Stimulated activated CD8-positive, alpha-beta memory T cell treated with anti-CD3 and anti-CD28 coated beads, Interleukin-2, amount 100 ng/mL, for 48 hours (primary cell): ENCODE results near the gene CAMTA1.
"Not testable (repeated sequence)": the region's sequence is repeated elsewhere in the genome, so short reads cannot be mapped to it uniquely, and the experiment has no call there.

ENCODE experiments used
- DNase-seq, 2 donors: peaks; one replicate each; pipeline ENCODE4 v3.0.0-alpha.2; 2020; ENCODE audit warnings: low read depth in 2 of 2

CAMTA1 gene

DNA sequence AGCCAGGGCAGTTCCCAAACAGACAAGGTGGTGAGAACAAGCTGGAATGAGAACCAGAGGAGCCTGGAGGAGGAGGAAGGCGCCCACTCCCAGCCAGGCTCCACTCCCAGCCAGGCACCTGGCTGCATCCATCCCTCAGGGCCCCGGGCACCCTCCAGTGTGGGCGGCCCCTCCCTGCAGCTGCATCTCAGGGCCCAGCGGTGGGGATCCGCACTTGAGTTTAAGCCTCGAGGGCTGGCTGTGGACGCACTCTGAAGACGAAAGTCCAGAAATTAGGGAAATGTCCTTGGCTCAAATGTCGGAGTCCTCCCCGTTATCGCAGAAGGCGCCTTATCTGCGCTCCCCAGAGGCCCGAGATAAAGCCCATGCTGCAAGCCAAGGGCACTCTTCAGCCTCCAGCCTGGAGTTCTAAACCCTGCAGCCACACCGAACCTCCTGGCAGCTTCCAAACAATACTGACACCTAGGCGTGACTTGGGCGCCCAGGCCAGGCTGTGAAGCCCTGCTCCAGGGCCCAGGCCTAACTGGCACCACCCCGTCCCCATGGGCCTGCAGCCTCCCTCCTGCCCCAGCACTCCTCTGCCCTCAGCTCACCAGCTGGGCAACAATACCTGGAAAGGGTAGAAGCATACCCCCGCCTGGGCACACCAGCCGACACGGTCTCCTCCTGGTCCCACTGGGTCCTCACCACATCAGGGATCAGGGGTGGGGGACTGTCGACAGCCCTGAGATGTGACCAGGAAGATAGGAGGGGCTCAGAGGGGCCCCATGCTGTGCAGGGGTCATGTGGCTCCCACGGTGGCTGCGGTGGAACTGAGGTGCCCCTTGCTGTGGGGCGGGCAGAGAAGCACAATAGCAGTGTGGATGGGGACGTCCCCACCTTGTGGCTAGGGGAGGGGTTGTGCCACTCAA lies 801.0 kb downstream of the CAMTA1 start:
- no peak for DNase-seq

DNA sequence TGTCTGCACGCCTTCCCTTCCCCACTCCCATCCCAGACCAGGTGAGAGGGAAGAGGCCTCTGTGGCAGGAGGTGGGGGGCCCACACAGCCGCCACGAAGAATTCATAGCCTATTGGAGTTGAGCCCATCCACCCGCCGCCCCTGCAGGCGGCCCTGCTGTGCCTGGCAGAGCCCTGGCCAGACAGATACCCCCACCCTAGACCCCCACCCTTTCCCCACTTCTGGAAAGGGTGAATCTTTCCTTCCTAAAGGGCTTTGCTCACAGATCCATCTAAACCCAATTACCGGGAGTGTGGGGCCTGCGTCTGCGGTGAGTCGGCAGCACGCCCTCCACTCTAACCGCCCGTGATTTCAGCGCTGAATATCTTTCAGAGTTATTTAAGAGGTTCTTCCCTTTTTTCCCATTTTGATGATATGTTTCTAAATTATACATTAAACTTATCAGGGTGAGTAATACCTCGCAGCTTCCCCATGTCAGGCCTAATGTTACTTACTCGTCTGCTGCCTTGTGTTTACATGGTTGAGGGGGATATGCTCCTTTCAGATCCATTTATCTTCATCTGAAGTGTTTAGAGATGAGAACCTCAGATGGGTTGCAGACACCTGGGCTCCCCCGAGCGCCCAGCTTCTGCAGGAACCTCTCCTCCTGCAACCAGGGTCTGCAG lies 802.0 kb downstream of the CAMTA1 start:
- DNase-seq = no peak

DNA sequence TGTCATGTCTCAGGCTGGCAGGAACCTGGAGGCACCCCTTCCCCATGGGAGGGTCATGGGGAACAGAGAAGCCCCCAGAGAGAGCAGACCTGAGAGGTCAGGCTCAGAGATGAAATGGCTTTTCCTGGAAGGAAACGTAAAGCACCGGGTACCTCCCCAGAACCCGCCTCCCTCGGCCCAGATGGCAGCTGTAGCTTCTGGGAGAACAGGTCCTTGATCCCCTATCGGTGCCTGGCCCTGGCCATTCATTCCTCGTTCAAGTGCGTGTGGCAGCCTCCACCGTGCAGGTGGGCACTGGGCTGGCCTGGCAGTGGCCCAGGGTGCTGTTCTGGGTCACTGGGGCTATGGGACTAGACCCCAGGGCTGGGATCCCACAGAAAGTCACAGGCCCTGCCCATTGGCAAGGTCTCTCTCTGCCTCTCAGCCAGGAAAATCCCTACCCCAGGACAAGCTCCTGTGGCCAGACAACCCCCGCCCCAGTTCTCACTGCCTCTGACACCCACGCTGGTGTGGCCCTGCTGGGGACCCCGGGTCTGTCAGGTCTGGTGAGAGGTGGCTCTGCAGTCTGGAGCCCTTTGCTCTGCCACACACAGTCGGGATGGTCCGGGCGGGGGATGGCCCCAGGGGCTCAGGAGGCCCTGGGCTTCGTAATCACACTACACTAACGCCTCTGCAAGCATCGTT lies 802.7 kb downstream of the CAMTA1 start:
- no peak for DNase-seq

DNA sequence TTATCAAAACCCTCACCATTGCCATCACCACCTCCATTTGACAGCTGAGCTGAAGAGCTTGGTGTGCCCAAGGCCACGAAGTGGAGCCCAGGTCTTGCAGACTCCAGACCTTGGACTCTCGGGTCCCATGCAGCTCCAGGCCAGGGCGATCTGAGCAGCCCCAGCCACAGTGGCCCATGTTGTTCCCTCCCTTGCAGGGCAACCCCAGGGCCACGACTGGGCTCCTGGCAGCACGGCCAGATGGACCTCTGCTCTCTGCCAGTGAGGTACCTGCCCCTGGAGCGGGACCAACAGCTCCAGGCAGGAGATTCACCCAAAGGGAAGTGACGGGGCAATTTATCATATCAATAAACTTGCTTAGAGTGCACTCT lies 803.2 kb downstream of the CAMTA1 start:
- DNase-seq = no peak

DNA sequence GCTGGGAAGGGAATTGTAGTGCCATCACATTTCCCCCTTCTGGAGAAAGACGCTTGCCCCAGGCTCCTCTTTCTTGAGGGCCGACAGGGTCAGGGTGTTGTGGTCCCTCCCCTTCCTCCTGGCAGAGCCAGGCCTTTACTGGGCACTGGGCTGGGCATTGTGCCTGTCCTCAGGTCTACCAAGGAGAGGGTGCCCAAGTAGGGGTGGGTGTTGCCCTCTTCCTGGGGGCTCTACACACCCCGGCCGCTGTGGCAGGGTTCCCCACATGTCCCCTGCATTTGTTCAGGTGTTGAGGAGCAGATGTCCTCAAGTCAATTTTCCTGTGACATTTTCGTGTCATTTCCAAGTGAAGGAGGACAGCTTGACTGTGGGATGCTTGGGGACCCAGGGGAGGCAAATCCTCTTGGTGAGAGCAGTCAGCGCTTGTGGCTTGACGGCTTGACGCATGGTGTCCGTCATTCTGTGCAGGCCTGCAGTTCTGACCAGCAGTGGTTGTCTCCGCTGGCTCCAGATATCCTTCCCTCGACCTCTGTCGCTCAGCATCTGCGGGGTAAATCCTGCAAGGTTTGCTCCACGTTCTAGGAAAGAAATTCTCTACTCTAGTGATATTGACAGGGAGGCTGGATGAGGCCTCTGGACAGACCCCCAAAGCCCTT lies 804.0 kb downstream of the CAMTA1 start:
- no peak for DNase-seq

DNA sequence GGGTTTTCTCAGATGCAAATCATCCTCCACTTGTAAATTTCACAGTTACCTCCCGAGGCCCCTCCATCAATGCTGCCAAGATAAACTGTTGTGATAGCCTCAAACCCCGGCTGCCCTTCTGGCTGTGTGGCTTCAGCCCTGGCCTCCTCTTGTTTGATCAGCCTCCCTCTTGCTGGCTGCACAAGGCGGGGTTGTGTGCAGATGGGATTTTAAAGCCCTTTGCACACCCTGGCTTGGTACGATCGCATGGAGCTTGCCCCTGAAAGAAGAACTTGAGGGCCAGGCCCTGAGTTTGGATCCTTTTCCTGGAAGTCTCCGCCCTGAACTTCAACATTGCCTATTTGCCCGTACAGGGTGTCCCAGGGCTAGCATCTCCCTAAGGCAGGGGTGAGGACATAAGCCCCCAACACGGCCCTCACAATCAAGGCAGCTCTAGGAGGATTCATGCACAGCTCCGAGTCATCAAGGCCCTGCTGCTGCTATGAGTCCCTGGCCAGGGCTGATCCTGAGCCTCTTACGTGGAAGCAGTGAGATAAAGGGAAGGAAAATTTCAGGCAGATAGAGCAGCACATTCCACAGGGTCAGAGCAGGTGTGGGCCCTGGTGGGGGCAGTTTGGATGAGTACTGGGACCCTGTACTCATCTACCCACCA lies 804.6 kb downstream of the CAMTA1 start:
- no peak for DNase-seq

DNA sequence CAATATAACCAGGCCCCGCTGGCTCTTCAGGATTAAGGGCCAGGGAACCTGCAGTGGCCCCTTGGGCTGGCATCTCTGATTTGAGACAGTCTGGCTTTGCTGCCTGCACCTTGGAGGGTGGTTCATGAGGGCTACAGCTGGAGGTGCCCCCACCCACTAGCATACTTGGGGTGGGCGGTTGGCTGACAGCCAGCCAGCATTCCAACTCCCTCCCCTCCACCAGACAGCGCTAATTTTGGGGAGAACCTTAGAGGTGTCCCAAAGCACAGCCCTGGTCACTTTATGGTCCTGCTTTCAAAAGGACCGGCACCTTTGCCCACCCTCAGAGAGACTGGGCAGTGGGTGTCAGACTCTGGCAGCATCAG lies 805.2 kb downstream of the CAMTA1 start:
- DNase-seq = no peak

DNA sequence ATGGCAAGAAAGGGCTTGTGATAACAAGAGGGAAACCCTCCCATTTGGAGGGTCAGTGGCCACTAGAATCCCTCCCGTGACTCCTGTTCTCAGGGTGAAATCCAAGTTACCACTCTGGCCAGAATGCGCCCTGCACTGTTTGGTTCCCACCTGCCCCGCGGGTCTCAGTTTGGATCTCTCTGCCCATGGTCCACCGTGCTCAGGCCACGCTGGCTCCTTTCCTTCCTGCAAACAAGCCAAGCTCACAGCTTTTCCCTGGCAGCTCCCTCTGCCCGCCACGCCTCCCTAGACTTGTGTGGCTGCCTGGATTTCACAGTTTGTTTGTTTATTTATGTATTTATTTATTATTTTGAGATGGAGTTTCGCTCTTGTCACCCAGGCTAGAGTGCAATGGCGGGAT lies 806.3 kb downstream of the CAMTA1 start:
- DNase-seq = no peak

DNA sequence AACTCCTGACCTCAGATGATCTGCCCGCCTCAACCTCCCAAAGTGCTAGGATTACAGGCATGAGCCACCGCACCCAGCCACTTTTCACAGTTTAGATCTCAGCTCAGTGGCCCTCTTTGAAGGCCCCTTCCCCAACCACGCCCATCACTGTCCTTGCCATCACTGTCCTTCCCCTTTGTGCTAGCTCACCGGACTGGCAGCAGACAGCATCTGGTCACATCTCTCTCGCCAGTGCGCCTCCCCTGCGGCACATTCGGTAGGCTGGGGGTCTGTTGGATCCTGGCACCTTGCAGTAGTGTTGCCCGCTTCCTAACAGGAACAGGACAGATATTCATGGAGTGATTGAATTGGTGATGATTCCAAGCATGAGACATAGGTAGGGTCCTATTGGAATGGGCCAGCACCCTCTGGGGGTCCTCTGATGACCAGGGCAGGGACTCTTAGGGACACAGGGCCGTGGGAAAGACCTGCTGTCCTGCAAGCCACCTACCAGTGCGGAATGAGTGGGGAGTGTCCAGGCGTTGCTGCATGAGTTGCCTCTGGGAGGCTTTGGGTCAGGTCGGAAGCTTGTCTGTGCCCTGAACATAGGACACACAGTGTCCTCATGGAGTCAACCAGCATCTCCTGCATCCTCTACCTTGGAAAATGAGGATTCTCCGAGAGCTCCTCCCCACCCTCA lies 807.0 kb downstream of the CAMTA1 start:
- DNase-seq = no peak

DNA sequence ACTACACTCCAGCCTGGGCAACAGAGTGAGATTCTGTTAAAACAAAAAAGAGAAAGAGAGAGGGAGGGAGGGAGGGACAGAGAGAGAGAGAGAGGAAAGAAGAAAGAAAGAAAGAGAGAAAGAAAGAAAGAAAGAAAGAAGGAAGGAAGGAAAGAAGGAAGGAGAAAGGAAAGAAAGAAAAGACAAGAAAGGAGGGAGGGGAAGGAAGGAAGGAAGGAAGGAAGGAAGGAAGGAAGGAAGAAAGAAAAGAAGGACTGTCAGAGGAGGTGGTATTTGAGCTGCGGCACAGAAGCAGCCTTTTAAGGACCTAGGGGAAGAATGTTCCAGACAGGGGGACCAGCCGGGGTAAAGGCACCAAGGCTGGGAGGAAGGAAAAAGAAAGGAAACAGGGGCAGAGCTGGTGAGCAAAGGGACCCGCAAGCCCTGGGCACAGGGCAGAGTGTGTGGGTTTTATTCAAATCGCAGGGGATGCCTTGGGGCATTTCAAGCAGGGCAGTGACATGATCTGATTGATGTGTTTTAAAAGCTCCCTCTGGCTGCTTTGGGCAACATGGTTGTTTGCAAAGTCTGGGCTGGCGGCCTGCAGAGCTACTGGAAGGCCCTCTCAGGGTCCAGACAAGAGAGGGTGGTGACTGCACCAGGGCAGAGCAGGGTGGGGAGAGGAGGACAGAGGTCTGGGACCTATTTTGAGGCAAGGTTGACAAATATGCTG lies 808.9 kb downstream of the CAMTA1 start:
- DNase-seq = no peak

DNA sequence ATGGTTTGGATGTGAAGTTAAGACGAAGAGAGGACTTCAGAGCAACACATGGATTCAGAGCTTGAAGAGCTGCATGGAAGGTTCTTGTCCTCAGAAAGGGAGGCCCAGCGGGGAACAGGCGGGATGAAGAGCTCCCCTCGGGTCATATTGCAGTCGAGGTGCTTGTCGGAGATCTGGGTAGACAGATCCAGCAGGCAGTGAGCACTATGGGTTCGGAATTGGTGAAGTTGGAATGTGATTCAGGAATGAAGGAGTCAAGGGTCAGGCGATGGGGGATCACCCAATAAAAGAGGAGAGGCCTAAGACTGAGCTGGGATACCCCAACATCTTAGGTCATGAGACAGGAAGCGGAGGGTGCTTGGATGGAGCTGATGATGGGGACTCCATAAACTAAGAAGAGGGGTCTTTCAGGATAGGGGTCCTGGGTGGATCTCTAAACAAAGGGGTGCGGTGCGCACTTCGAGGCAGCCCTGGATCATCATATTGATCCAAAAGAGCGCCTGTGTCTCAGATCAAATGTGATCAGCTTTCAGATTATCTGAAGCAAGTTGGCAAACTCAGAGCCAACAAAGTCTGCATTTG lies 809.6 kb downstream of the CAMTA1 start:
- DNase-seq = no peak

DNA sequence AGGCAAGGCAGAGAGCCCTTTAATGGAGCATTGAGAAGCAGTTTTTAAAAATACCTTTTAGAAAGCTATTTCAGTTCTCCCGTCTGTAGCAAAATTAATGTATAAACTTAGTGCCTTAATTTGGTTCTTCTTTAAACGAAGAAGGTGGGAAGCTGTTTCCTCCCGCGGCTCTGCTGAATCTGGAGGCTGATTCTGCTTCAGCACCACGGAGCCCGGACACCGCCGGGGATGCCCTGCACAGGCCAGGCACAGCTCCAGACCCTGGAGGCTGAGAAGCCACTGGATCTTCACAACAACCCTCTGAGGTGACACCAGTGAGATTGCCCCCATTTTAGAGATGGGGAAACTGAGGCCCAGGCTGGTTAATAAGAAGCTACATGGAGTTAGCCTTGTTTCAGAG lies 810.1 kb downstream of the CAMTA1 start:
- no peak for DNase-seq

DNA sequence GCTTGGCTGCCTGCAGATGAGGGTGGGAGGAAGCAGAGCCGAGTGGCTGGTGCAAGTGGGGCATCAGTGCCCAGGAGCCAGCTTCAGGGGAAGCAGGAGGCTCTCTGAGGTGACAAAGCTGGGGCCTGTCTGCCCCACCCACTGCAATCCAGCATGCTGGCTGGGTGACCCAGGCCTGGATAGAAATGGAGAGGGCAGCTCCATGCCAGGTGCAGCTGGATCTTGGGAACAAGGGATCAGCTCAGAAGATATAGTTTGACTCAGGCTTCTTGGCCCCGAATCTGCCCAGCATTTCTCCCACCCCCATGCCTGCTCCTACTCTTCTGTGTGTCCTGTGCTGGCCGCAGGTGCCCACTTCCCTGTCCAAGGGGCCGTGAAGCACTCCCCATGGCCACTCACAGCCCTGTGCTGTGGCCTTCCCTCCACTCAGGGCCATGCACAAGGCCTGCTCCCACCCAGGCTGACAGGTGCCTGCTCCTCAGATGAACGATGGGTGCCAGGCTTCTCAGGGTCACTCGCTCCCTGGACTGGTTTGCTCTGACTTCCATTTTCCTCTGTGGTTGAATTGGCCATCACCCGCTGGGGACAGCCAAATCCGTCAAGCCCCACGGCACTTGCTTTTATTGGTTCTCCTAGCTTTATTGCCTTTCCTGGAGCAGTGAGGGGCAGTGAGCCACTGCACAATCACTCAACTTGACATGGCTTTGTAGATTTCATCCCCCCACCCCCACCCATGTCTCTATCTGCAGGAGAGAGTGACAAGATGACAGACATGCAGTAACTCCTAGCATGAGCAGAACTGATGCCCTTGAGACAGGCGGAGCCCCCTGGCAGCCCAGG lies 811.1 kb downstream of the CAMTA1 start:
- DNase-seq = no peak

DNA sequence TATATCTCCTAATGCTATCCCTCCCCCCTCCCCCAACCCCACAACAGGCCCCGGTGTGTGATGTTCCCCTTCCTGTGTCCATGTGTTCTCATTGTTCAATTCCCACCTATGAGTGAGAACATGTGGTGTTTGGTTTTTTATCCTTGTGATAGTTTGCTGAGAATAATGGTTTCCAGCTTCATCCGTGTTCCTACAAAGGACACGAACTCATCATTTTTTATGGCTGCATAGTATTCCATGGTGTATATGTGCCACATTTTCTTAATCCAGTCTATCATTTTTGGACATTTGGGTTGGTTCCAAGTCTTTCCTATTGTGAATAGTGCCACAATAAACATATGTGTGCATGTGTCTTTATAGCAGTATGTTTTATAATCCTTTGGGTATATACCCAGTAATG lies 812.8 kb downstream of the CAMTA1 start:
- DNase-seq = not testable (repeated sequence)

DNA sequence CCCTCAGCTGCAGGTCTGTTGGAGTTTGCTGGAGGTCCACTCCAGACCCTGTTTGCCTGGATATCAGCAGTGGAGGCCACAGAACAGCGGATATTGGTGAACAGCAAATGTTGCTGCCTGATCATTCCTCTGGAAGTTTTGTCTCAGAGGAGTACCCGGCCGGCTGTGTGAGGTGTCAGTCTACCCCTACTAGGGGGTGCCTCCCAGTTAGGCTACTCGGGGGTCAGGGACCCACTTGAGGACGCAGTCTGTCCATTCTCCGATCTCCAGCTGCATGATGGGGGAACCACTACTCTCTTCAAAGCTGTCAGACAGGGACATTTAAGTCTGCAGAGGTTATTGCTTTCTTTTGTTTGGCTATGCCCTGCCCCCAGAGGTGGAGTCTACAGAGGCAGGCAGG lies 819.7 kb downstream of the CAMTA1 start:
- not testable (repeated sequence) for DNase-seq

DNA sequence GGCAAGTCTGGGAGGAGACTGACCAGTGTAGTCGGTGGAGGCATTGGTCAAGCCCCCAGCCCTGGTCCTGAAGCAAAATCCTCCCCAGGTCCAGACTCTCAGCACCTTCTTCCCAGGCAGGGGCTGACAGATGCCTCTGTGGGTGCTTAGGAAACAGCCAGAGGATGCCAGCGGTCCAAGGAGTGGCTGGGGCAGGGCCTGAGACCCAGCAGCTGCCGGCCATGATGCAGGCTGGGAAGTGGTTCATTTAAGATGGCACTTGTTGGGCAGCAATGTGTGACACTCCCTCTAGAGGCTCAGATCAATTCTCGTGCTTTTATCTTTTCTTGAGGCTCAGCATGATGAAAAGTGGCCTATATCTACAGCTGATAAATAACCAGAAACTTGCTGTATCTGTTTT lies 820.8 kb downstream of the CAMTA1 start:
- no peak for DNase-seq

DNA sequence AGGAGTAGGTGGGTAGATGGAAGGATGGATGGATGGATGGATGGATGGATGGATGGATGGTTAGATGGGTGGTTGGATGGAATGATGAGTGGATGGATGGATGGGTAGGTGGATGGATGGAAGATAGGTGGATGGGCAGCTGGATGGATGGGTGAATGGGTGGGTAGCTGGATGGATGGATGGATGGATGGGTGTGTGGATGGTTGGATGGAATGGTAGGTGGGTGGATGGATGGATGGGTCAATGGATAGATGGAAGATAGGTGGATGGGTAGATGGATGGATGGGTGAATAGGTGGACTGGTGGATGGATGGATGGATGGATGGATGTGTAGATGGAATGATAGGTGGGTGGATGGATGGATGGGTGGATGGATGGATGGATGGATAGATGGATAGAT lies 821.8 kb downstream of the CAMTA1 start:
- DNase-seq = no peak

DNA sequence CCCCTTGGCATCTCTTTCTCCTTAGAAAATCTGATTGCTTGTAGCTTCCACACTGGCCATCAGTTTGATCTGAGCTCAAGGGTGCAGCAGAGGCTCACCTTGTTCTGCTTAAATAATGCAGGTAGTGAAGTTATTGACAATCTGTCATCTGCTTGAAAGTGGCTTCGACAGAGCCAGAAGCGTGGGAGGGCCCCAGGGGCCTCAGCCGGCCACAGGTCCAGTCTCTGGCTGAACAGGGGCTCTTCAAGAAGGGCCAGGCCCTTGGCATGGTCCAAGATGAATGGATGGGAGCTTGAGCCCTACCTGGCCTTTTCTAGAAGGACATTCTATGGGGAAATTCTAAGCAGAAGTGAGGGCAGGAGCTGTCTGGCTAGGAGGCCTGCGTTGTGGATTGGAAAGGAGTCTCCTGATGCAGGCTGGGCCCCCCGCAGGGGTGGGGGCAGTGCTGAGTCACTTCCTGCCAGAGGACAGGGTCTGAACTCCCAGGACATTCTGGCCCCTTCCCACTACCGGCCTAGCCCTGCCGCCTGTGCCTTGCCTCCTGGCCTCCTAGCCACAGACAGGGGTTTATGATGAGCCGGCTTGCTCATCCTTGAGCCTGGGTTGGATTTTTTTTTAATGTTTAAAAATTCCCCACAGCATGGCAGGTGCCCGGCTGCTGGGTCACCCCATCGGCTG lies 823.5 kb downstream of the CAMTA1 start:
- no peak for DNase-seq
